KBM-7 (cell line): ENCODE data around the gene PBXIP1.
A peak's percentile ranks its signal among the peaks of the same experiment; 100 is the strongest.

Experiments used
- DNase-seq: peaks from one replicate; pipeline ENCODE4 v3.0.0-alpha.2; 2015
- in situ Hi-C: fragments of 300-500 bp; cut with MboI; formaldehyde crosslinking; loops from 2 replicates; pipeline ENCODE4 v1.14.3; 2020; ENCODE audit warnings: low sequenced_read_pairs, low pct_unique_long_range_greater_than_20kb, mixed read lengths

The PBXIP1 gene

GRCh38 chr1:154955718-154956543 lies at the start of gene PBXIP1:
Gene PBXIP1 (minus strand): TSS chr1:154956099. CDS start chr1:154953721, 2,378 bp downstream.
- peak; percentile 98 for DNase-seq
- in situ Hi-C loops = no loop called here

- no peak for DNase-seq
- in situ Hi-C loops = no loop called here
Measured at GRCh38 chr1:155005076-155006011, 49.4 kb upstream of the PBXIP1 start.

- in situ Hi-C loops = no loop called here
- DNase-seq = no peak
Measured at GRCh38 chr1:155004352-155005075, 48.6 kb upstream of the PBXIP1 start.

- DNase-seq = no peak
- in situ Hi-C loops = no loop called here
Measured at GRCh38 chr1:155003766-155004351, 48.0 kb upstream of the PBXIP1 start.

GRCh38 chr1:155003227-155003765 lies 47.4 kb upstream of the PBXIP1 start:
- no peak for DNase-seq
- in situ Hi-C loops = no loop called here

- in situ Hi-C loops = no loop called here
- DNase-seq = peak; percentile 34
Measured at GRCh38 chr1:155002464-155003226, 46.7 kb upstream of the PBXIP1 start, which contains the start of gene ZBTB7B. Gene ZBTB7B (plus strand): TSS chr1:155002802. CDS start chr1:155014661, 11,859 bp downstream.

- in situ Hi-C loops = no loop called here
Measured at GRCh38 chr1:155001675-155002463, 46.0 kb upstream of the PBXIP1 start.

GRCh38 chr1:155001425-155001674 lies 45.5 kb upstream of the PBXIP1 start:
- no peak for DNase-seq

More at GRCh38 chr1:155001675-155002463, 46.0 kb upstream of the PBXIP1 start:
- DNase-seq = peak; percentile 93

GRCh38 chr1:155000726-155001424 lies 45.0 kb upstream of the PBXIP1 start:
- in situ Hi-C loops = no loop called here

More at GRCh38 chr1:155001425-155001674, 45.5 kb upstream of the PBXIP1 start:
- in situ Hi-C loops = no loop called here

GRCh38 chr1:155000411-155000725 lies 44.5 kb upstream of the PBXIP1 start:
- DNase-seq = no peak
- in situ Hi-C loops = no loop called here

More at GRCh38 chr1:155000726-155001424, 45.0 kb upstream of the PBXIP1 start:
- DNase-seq = peak; percentile 91

GRCh38 chr1:154999571-155000410 lies 43.9 kb upstream of the PBXIP1 start:
- in situ Hi-C loops = no loop called here
- DNase-seq = peak; percentile 61

- peak; percentile 91 for DNase-seq
- in situ Hi-C loops = no loop called here
Measured at GRCh38 chr1:154998818-154999570, 43.1 kb upstream of the PBXIP1 start.

GRCh38 chr1:154998201-154998780 lies 42.4 kb upstream of the PBXIP1 start:
- in situ Hi-C loops = no loop called here
- DNase-seq = no peak

- peak; percentile 81 for DNase-seq
- in situ Hi-C loops = no loop called here
Measured at GRCh38 chr1:154996966-154997701, 41.2 kb upstream of the PBXIP1 start.
